ENCODE measurements around the gene CDK5RAP3. TPM values are rescaled to one million over a fixed set of nuclear protein-coding genes. Genes with fewer than 3 reads are reported as not detected.
A peak's percentile ranks its signal among the peaks of the same experiment; 100 is the strongest.
"Not testable (repeated sequence)": the region's sequence is repeated elsewhere in the genome, so short reads cannot be mapped to it uniquely, and the experiment has no call there.

Gene CDK5RAP3
- total RNA-seq, 2 donors from 2014 or later: 125 to 192 TPM

GRCh38 chr17:48012151-48012520, 41.2 kb downstream of the CDK5RAP3 start:
- DNase-seq (ENCODE audit: low spot score): no peak
- ATAC-seq (ENCODE audit: insufficient number of reproducible peaks, low FRiP score, low read depth): no peak
- H3K27ac ChIP-seq: no peak overlapping the region
- peak overlapping the region; percentile 68 for H3K4me3 ChIP-seq
- no peaks in the 10 kb centered on the region for H3K36me3 ChIP-seq
- peaks cover 4 to 28% of the 10 kb centered on the region in 2 donors for H3K4me1 ChIP-seq (ENCODE audit: control insufficient read depth in 1 of 2, low read depth in 2 of 2)
- no peaks in the 10 kb centered on the region for H3K27me3 ChIP-seq (replicated peaks; ENCODE audit: insufficient read depth)
- H3K9me3 ChIP-seq: no peaks in the 10 kb centered on the region
- TF ChIP-seq, protein P1, sequence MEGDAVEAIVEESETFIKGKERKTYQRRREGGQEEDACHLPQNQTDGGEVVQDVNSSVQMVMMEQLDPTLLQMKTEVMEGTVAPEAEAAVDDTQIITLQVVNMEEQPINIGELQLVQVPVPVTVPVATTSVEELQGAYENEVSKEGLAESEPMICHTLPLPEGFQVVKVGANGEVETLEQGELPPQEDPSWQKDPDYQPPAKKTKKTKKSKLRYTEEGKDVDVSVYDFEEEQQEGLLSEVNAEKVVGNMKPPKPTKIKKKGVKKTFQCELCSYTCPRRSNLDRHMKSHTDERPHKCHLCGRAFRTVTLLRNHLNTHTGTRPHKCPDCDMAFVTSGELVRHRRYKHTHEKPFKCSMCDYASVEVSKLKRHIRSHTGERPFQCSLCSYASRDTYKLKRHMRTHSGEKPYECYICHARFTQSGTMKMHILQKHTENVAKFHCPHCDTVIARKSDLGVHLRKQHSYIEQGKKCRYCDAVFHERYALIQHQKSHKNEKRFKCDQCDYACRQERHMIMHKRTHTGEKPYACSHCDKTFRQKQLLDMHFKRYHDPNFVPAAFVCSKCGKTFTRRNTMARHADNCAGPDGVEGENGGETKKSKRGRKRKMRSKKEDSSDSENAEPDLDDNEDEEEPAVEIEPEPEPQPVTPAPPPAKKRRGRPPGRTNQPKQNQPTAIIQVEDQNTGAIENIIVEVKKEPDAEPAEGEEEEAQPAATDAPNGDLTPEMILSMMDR (IDR thresholded peaks at IDR 0.05): no peak

GRCh38 chr17:48012654-48013053, 41.7 kb downstream of the CDK5RAP3 start:
- no peaks in the 10 kb centered on the region for H3K27me3 ChIP-seq (replicated peaks; ENCODE audit: insufficient read depth)
- TF ChIP-seq, protein P1 (IDR thresholded peaks at IDR 0.05): no peak
- H3K27ac ChIP-seq: no peak overlapping the region
- no peaks in the 10 kb centered on the region for H3K36me3 ChIP-seq
- H3K9me3 ChIP-seq: no peaks in the 10 kb centered on the region
- peak overlapping the region; percentile 68 for H3K4me3 ChIP-seq
- no peak for ATAC-seq (ENCODE audit: insufficient number of reproducible peaks, low FRiP score, low read depth)
- no peak for DNase-seq (ENCODE audit: low spot score)
- H3K4me1 ChIP-seq (ENCODE audit: control insufficient read depth in 1 of 2, low read depth in 2 of 2): peaks cover 4 to 28% of the 10 kb centered on the region in 2 donors

DNA sequence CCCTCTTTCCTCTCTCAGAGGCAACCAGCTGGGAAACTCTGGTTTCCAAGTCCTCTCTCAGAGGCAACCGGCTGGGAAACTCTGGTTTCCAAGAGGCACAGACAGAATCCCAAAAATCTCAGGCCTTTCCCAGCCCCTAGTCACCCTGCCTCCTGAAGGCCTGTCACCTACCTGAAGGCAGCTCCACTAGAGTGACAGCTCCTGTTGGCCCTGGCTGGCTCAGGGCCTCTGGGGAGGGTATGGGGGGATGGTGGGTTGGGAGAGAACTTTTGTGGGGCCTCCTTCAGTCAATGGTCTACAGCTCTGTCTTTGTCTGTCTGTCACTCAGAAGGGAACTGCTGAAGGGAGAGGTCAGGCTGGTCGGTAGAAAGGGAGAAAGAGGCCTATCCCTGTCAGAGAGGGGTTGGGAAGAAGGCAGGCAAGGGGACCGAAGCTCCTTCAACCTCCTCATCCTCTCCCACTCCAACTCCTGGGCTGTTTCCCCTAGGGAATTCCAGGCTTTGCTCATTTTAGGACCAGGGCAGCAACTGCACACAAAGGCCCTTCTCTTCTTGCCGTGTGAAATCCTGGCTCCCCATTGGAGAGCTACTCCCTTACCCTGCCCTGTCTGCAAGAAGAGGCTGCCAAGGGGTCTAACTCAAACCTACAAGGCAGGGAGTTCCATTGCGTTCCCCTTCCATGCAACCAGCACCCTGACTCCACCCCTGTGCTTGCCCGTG, 43.1 kb downstream of the CDK5RAP3 start:
- no peak for DNase-seq (ENCODE audit: low spot score)
- ATAC-seq (ENCODE audit: insufficient number of reproducible peaks, low FRiP score, low read depth): no peak
- H3K36me3 ChIP-seq: no peaks in the 10 kb centered on the region
- TF ChIP-seq, protein P1 (IDR thresholded peaks at IDR 0.05): no peak
- H3K9me3 ChIP-seq: no peaks in the 10 kb centered on the region
- H3K27ac ChIP-seq: no peak overlapping the region
- no peak overlapping the region for H3K4me3 ChIP-seq
- no peaks in the 10 kb centered on the region for H3K27me3 ChIP-seq (replicated peaks; ENCODE audit: insufficient read depth)
- peaks cover 4 to 28% of the 10 kb centered on the region in 2 donors for H3K4me1 ChIP-seq (ENCODE audit: control insufficient read depth in 1 of 2, low read depth in 2 of 2)

DNA sequence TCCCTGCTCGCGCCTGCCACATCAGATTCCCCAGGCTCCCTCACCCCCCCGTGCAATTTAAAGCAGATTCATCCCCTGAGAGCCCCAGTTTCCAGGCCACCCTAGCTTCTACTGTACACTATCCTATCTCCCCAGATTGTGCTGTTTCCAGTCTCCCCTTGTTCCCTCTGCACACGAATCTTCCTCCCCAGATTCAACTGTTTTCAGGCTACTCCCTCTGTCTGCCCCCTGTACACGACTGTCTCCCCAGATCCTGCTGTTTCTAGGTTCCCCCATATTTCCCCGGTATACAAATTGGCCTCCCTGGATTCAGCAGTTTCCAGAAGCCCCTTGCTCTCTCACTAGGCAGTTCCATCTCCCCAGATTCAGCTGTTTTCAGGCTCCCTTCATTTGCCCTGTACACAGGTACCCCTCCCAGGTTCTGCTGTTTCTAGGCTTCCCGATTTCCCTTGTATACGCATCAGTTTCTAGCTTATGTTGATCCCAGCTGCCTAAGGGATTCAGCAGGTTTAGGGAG, 43.7 kb downstream of the CDK5RAP3 start:
- Histone ChIP-seq H3K27me3 (replicated peaks; ENCODE audit: insufficient read depth) (no peaks in the 10 kb centered on the region), H3K4me1 (ENCODE audit: control insufficient read depth in 1 of 2, low read depth in 2 of 2) (peaks cover 4 to 28% of the 10 kb centered on the region in 2 donors), H3K27ac (no peak overlapping the region), H3K4me3 (no peak overlapping the region), H3K9me3 (no peaks in the 10 kb centered on the region), H3K36me3 (no peaks in the 10 kb centered on the region)
- TF ChIP-seq, protein P1 (IDR thresholded peaks at IDR 0.05): no peak
- ATAC-seq (ENCODE audit: insufficient number of reproducible peaks, low FRiP score, low read depth): no peak
- no peak for DNase-seq (ENCODE audit: low spot score)

- no peak for ATAC-seq (ENCODE audit: insufficient number of reproducible peaks, low FRiP score, low read depth)
- TF ChIP-seq, protein P1 (IDR thresholded peaks at IDR 0.05): no peak
- no peak overlapping the region for H3K4me3 ChIP-seq
- no peak overlapping the region for H3K27ac ChIP-seq
- DNase-seq (ENCODE audit: low spot score): no peak
- no peaks in the 10 kb centered on the region for H3K9me3 ChIP-seq
- H3K36me3 ChIP-seq: no peaks in the 10 kb centered on the region
- peaks cover 4 to 28% of the 10 kb centered on the region in 2 donors for H3K4me1 ChIP-seq (ENCODE audit: control insufficient read depth in 1 of 2, low read depth in 2 of 2)
- no peaks in the 10 kb centered on the region for H3K27me3 ChIP-seq (replicated peaks; ENCODE audit: insufficient read depth)
Observed at GRCh38 chr17:48016112-48016511, 45.2 kb downstream of the CDK5RAP3 start.

- not testable (repeated sequence) for ATAC-seq (ENCODE audit: insufficient number of reproducible peaks, low FRiP score, low read depth); H3K9me3 ChIP-seq; DNase-seq (ENCODE audit: low spot score); H3K4me3 ChIP-seq; H3K27me3 ChIP-seq (replicated peaks; ENCODE audit: insufficient read depth); H3K27ac ChIP-seq; H3K36me3 ChIP-seq
- peaks cover 0 to 14% of the 10 kb centered on the region in 2 donors for H3K4me1 ChIP-seq (ENCODE audit: control insufficient read depth in 1 of 2, low read depth in 2 of 2)
Observed at GRCh38 chr17:48017817-48018158, 46.9 kb downstream of the CDK5RAP3 start.

All from thoracic aorta (tissue), 2 donors.